Measurements from ENCODE around the gene ARL15. TPM values are rescaled to one million over a fixed set of nuclear protein-coding genes. Genes with fewer than 3 reads are reported as not detected.
A peak's percentile ranks its signal among the peaks of the same experiment; 100 is the strongest.
"Not testable (repeated sequence)": the region's sequence is repeated elsewhere in the genome, so short reads cannot be mapped to it uniquely, and the experiment has no call there.

Gene ARL15
- 24.6 TPM for polyA plus RNA-seq (ENCODE audit: insufficient read length)

DNA sequence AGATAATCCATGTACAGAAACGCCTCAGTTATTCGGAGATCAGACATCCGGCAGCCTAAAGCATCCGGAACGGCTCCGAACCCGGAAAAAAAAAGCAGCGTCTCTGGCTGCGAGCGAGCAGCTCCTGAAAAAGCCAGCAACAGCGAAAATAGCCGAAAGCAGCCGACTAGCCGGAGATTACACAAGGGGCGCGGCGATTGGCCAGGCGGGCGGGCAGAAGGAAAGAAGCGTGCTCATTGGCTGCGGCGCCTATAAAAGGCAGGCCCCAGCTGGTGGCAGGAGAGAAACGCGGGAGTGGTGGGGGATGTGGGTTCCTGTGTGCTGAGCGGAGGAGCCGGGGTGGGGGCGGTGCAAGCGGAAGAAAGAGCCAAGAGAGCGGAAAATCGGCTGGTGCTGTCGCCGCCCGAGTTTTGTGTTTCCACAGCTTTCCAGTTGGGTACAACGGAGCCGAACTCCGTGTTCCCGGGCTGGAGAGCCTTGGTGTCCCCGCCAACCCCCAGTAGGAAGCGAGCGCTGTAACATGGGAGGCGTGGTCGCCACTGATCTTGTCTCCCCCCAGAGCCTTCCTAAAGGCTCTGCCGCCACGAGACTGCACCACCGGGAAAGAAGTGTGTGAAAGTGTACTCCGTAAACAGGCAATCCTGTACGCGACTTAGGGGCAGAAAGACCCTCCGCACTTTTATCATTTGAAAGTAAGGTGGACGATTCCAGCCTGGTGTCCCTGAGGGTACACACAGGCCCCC lies at the start of gene ARL15:
Gene ARL15 (minus strand): TSS at position 141 of the 743 bp plus-strand sequence.
- DNase-seq: peak; percentile 98

DNA sequence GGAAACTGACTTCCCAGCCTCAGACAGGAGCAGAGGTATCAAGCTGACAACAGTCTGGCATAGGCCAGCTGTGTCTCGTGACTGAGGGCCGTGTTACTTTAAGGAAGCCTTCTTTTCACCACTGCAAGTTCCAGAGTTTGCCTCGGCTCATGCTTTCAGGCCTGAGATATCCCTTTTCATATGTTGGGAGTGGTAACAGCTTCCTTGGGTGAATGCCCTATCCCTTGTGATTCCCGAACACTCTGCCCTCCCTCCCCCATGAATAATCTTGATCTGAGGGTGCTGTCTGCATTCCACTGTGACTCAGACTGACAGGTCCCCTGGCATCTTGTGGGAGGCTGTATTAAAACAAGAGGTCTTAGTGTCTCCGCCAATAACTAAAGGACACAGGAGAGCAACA lies 49.7 kb upstream of the ARL15 start:
- DNase-seq: no peak

DNA sequence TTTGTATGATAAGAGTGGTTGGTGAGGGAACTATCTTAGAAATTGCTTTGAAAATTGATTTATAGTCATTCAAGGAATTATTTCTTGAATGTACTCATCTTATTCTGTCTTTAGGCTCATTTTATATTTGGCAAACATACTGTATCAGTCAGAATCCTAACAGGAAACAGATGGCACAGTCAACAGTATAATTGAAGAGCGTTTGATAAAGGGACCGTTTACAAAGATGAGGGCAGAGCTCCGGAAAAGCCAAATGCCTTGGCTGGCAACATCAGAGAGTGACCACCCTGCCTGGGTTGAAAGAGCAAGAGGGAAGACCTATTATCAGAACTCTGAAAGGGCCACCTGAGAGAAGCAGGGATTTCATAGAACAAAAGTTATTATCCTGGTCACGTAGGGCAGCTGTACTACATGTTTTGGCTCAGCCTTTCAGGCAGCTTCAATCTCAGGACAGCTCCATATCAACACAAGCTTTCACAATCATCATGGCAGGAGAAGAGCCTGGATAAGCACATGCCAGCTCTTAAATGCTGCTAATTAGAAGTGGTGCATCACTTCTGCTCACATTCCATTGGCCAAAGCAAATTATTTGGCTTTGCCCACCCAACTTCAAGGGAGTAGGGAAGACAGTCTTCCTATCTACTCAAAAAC lies 47.2 kb upstream of the ARL15 start:
- DNase-seq: no peak

DNA sequence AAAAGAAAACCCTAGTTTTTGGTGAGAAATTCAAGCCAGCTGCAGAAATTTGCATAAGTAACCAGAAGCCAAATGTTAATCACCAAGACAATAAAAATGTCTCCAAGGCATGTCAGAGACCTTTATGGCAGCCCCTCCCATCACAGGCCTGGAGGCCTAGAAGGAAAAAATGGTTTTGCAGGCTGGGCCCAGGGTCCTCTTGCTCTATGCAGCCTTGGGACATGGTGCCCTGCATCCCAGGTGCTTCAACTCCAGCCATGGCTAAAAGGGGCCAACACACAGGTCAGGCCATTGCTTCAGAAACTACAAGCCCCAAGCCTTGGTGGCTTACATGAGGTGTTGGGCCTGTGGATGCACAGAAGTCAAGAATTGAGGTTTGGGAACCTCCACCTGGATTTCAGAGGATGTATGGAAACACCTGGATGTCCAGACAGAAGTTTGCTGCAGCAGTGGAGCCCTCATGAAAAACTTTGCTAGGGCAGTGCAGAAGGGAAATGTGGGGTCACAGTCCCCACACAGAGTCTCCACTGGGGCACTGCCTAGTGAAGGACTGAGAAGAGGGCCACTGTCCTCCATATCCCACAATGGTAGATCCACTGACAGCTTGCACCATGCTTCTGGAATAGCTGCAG lies 43.7 kb upstream of the ARL15 start:
- DNase-seq: not testable (repeated sequence)

DNA sequence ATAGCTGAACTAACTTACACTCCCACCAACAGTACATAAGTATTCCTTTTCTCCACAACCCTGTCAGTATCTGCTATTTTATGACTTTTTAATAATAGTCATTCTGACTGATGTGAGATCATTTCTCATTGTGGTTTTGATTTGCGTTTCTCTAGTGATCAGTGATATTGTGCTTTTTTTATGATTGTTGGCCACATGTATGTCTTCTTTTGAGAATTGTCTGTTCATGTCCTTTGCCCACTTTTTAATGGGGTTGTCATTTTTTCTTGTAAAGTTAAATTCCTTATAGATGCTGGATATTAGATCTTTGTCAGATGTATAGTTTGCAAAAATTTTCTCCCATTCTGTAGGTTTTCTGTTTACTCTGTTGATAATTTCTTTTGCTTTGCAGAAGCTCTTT lies 42.2 kb upstream of the ARL15 start:
- DNase-seq: not testable (repeated sequence)

DNA sequence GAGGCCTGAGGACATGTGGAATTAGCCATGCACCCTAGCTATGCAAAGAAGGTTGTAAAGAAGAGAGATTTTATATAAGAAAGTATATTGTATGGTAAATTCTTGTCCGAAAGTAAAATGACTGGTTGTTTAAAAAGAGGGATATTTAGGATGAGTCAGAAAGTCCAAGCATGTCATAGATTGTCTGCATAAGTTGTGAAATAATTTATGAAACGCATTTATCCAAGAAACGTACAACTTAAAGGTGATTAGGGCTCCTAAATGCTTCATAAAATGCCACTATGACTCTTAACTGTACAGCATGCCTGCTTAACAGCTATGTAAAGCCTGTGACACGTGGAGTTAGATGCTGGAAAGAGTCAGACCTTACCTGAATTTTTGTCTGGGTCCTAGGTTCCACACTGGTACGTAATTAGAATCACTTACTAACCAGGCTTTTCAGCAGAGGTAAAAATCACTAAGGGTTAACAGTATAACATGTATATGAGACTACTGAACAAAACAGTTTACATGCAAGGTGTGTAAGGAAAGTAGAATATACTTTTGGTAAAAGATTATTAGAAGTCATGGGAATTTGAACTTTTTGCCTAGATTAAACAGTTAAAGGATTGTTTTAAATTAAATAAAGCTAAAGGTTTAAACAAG lies 37.0 kb upstream of the ARL15 start:
- DNase-seq: no peak

DNA sequence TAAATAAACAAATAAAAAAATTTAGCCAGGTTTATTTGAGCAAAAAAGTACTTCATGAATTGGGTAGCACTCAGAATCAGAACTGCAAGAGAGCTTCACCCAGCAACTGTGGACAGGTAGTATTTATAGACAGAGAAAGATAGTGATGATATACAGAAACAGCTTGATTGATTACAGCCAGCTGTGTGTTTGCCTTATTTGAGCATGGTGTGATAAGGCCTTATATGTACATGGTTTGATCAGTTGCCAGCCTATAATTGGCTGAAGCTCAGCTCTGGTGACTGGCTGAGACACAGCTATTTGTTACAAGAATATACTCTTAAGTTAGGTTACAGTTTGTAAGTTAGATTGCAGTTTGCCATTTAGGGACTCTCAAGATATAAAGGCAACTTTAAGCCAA lies 34.3 kb upstream of the ARL15 start:
- no peak for DNase-seq

DNA sequence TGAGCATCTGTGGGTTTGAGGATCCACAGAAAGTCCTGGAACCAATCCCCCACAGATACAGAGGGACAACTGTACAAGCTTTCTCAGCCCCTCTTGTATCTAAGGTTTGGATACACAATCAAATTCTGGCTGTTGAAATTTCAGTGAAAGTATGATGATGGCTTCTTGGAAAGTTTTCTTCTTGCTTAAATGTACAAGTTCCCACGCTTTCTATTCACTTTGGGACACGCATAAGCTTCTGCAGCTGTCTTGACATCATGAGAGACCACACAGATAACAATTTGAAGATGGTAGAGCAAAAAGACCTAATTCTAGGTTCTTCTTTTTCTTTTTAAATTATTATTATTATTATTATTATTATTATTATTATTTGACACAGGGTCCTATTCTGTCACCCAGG lies 31.6 kb upstream of the ARL15 start:
- DNase-seq: no peak

DNA sequence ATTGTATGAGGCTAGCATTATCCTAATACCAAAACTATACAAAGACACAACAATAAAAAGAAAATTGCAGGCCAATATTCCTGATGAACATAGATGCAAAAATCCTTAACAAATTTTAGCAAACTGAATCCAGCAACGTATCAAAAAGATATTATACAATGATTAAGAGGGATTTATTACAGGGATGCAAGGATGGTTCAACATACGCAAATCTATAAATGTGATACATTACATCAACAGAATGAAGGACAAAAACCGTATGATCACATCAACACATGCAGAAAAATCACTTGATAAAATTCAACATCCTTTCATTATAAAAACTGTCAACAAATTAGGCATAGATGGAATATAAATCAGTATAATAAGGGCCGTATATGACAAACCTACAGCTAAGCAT lies 27.1 kb upstream of the ARL15 start:
- DNase-seq: no peak

DNA sequence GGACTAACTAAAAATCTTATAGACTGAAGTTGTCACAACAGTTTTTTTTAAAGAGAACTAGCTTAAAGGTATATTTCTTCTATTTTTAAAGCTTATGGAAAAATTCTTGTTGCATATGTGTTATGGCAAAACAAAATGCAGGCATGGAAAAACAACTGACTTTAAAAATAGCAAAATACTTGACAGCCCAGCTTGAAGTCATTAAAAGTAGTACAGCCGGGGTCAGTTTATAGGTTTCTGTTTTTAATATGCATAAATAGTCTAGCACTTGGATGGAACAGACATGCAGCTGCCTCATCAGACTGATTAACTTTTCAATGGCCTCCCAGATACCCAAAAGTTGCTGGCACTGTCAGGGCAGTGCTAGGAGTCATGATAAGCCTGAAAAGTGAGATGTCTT lies 22.3 kb upstream of the ARL15 start:
- no peak for DNase-seq

DNA sequence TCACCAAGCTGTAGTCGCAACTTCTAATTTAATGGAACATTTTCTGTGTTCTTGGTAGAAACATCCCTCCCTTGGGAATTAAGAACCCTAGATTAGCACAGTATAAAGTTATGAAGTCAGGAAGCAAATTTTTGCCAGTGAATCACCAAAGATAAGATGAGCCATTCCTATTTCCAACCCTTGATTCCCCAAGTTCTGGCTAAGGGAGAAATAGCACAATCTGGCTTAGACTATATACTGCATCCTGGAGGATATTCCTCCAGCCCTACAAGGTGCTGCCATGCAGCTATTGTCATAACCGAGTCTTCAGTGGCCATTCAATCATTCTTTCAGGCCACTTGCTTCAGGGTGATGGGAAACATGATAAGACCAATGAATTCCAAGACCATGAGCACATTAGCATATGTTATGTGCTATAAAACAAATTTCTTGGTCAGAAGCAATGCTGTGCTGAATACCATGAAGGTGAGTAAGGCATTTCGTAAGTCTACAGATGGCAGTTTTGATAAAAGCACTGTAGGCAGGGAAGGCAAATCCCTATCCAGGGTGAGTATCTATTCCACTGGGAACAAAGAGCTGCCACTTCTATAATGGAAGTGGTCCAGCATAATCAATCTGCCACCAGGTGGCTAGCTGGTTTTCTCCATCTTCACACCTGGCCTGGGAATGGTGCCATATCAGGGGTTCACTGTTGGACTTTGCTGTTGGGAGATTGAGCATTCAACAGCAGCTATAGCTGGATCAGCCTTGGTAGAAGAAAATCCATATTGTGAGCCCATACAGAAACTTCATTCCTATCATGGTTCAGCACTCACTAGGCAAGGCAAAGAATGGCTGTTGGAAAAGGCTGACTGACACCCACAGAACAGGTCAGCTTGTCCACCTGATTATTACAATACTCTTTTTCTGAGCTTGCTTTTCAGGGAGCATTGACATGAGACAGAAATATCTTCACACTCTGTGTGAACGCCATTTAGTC lies 19.6 kb upstream of the ARL15 start:
- no peak for DNase-seq

DNA sequence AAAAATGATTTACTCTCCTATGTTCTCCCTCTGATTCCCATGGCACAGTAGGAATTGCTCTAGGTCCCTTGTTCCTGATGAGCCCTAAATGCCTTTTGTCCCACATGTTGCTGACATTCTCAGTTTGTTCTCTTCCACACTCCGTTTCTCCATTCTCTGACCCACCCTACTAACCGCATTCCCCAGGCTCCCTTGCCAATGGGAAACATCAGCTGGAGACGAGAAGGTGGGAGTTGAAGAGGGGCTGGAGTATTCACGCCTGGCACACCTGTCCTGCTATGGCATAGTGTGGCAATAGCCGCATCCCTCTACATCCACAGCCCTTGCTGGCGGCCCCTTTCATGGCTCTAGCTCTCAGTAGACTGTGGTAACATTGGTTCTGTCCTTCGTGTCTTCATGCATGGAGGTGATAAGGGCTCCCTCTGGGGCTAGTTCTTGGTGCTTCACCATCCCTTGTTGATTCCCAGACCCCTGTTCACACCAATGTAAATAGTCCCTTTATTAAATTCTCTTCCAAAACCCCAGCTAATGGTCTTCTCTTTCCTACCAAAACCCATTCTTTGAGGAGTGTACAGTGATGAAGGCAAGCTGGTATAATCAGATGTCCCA lies 16.4 kb upstream of the ARL15 start:
- DNase-seq: no peak

DNA sequence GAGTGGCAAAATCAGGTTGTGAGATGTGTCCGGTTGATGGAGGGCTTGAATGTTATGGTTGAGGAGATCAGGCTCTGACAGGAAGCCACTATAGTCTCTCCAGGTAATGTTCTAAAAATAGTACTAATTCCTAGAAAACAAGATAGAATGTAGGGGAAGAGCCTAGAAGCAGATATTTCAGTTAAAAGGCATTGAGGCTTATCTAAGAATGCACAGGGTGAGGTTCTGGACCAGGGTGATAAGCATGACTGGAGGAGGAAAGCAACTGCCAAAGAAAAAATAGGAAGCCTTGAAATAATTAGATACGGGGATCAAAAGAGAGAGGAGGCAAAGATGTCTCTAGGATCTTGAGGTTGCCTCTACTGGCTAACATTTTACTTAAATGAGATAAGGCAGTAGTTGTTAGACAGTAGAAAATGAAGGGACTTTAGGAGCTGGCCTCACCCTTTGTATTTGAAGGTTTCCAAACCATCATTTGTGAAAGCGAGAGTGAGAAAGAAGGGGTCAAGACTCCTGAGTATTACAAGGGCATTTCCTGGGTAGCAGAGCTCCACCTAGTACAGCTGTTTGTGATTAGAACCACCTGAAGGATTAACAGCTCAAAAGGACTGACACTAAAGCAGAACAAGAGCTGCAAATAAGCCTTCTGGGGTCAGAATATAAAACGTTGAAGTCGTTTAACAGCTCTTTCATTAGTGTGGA lies 15.4 kb upstream of the ARL15 start:
- no peak for DNase-seq

DNA sequence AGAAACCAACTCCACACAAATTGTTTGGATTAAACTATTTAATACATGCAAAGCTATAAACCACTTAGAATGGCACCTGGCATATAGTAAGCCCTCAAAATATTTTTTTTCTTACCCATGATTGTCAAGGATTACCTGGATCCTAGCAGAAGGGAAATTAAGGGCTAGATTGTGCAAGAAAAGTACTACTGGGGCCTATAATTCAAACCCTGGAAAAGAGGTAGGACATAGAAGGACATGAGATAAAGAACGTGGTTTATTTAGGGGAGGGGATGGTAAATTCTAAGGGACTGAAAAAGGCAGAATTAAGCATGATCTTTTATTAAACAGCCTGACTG lies 14.9 kb upstream of the ARL15 start:
- DNase-seq: no peak

DNA sequence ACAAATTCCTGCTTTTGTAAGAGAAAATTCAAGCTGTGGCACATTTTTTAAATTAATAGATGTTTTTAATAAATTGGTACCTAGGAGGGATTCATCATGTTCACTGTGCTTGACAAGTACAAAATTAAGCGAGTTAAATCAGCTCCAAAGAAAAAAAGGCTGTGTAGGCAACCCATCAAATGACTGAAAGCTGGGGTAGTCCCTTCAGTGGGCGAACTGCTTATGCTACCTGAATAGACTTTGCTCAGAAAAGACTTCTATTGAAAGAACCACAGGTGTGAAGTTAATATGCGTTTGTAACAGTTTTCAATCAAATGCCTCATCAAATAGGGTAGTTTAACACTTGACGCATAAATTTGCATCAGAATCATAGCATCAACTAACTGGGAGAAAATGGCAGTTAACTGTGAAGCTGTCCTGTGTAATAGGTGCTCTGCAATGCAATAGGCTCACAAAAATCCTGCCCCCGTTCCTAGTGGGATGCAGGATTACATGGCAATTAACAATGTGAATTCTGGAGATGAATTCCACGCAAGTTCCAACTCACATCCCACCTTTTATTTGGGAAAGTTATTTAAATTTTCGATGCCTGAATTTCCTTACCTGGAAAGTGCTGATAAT lies 14.4 kb upstream of the ARL15 start:
- DNase-seq: no peak

DNA sequence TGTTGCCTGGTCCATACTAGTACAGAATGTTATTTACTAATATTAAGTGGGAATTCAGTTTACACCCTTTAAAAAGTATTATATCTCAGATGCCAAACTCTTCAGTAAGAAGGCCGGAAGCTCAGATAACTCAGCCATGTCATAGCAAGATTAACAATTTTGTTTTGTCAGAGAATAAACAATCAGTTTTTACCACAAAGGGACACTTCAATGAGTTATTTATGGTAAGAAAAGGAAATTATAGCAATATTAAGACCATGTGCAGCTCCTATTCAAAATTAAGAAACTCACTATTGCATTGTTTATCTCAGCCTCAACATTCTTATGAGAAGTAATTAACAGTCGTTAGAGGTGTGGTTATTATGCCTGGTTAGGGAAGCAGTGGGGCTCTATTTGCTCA lies 13.1 kb upstream of the ARL15 start:
- DNase-seq: no peak

DNA sequence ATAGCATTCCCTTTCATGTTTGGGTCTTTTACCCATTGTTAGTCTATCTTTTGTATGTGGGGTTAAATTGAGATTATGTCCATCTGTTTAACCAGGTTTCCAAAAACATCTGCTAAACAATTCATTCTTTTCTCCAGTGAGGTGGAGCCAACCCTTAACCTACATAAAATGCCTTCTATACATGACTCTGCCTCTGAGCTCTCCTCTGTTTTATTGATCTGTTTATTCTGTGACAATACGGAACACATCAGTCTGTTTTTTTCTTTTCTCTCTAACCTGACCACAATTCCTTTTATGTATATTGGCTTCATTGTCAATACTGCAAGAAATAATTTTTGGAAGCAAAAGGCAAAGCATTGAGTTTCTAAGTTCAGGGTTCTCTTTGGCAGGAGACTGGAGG lies 9.9 kb upstream of the ARL15 start:
- DNase-seq: no peak

DNA sequence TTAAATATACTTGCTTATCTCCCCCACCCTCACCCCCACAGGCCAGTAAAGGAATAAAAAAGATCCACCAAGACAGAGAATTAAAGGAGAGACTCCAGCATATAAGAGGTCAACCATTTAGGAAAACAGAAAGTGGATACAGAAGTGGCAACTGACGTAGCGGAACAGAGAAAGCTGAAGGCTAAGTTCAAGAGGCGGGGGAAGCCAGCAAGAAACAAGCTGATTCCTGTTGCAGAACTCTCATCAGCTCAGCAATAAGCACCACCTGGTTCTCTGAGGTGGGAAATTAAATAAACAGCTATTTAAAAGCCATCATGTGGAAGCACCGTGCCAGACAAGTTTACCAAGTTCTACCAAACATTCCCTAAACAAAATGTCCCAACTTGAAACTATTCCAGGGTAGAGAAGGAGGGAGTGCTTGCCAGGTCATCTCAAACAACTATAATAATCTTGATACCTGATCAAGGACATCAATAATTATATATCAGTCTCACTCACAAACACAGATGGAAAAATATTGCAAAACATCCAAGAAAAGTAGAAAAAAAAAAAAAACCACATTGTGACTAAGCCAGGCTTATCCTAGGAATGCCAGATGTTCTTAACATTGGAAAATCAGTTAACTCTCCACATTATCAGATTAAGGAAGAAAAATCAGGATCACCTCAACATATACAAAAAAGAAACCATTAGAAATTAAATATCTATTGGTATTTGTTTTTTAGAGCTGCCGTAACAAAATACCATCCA lies 7.3 kb upstream of the ARL15 start:
- no peak for DNase-seq

DNA sequence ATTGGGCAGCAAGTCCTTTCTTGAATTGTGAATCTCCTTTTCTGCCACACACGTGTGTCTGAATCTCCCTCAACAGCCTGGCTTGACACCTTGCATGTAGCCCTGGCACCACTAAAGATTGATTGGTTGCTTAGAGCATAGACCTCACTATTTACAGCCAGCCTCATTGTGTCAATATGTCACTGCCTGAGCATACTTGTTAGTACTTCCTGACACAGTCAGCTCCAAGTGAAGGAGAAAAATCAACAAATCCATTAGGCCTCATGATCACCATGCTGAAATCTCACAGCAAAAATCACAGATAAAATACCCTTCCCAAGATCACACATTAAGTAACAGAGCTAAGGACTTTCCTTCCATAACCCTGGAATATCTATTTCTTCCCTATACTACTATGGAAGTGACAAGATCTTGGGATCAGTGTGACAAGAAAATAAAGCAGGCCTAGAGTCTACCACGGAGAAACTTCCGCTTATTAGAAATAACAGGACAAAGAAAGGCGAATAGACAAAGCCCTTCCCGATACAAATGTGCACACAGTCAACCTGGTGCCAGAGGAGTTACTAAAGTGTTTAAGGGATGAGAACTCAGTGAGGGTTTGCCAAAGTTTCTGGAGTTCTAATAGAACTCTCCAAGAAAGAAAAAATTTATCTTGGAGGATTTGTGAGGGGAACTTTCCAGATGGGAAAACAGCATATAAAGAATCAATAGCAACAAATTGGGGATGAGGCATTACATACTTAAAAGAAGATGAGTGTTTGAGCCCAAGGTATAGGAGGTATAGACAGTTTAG lies 5.6 kb upstream of the ARL15 start:
- no peak for DNase-seq
